CD4-positive, CD25-positive, alpha-beta regulatory T cell (primary cell): ENCODE data around the gene RBM47. TPM values are rescaled to one million over a fixed set of nuclear protein-coding genes. Genes with fewer than 3 reads are reported as not detected.

Experiments used
- ATAC-seq, 2 donors: fragments of 150-1000 bp; cut with Tn5 transposase; one replicate each; pipeline ENCODE4 v1.10.0; 2021; ENCODE audit warnings: low read depth in 2 of 2, moderate number of reproducible peaks in 2 of 2, moderate library complexity in 1 of 2
- DNase-seq, 3 donors: peaks; one replicate each; pipeline versions ENCODE4 v3.0.0 to v3.0.0-alpha.2; 2012 to 2022; ENCODE audit warnings: mixed read lengths in 1 of 3
- H3K27ac ChIP-seq: one replicate; pipeline ENCODE4 v1.7.0; 2013; ENCODE audit warnings: mild to moderate bottlenecking, low read length; ENCODE audit not compliant: insufficient read depth, poor library complexity, severe bottlenecking
- H3K27me3 ChIP-seq: one replicate; pipeline ENCODE4 v1.7.0; 2013; ENCODE audit warnings: low read length; ENCODE audit not compliant: control insufficient read depth, insufficient read depth
- H3K36me3 ChIP-seq: one replicate; pipeline ENCODE4 v1.7.0; 2013; ENCODE audit warnings: mild to moderate bottlenecking, low read length, moderate library complexity; ENCODE audit not compliant: control insufficient read depth, insufficient read depth
- H3K4me1 ChIP-seq: 2 replicates; pipeline ENCODE4 v1.7.0; 2013; ENCODE audit warnings: mild to moderate bottlenecking, low read length; ENCODE audit not compliant: insufficient read depth, control insufficient read depth, poor library complexity, severe bottlenecking
- H3K4me3 ChIP-seq: one replicate; pipeline ENCODE4 v1.7.0; 2013; ENCODE audit warnings: low read depth, mild to moderate bottlenecking, low read length, moderate library complexity
- H3K9me3 ChIP-seq, 2 experiments: 1 replicate in 1 of 2; 2 replicates in 1 of 2; pipeline ENCODE4 v1.7.0; 2013; ENCODE audit warnings: low read length in 2 of 2, mild to moderate bottlenecking in 1 of 2, moderate library complexity in 1 of 2; ENCODE audit not compliant: control insufficient read depth in 2 of 2
- H3K27ac Mint-ChIP-seq, 3 donors: one replicate each; pipeline ENCODE4 v1.8.0; 2020 to 2022; ENCODE audit warnings: mild to moderate bottlenecking in 3 of 3, mixed read lengths in 3 of 3, moderate library complexity in 2 of 3
- H3K27me3 Mint-ChIP-seq: one replicate; pipeline ENCODE4 v1.8.0; 2022; ENCODE audit warnings: mild to moderate bottlenecking, mixed read lengths
- H3K36me3 Mint-ChIP-seq: one replicate; pipeline ENCODE4 v1.8.0; 2020; ENCODE audit warnings: mixed read lengths
- H3K4me1 Mint-ChIP-seq, 4 donors: one replicate each; pipeline ENCODE4 v1.8.0; 2020 to 2022; ENCODE audit warnings: mixed read lengths in 4 of 4, mild to moderate bottlenecking in 1 of 4
- H3K4me3 Mint-ChIP-seq, 4 donors: one replicate each; pipeline ENCODE4 v1.8.0; 2020 to 2022; ENCODE audit warnings: mild to moderate bottlenecking in 4 of 4, mixed read lengths in 4 of 4, moderate library complexity in 3 of 4
- H3K9me3 Mint-ChIP-seq, 7 donors: one replicate each; pipeline ENCODE4 v1.8.0; 2020 to 2022; ENCODE audit warnings: mixed read lengths in 7 of 7, mild to moderate bottlenecking in 3 of 7, moderate library complexity in 2 of 7
- polyA plus RNA-seq, 4 donors: library from polyadenylated mRNA; unstranded; fragments of 300-500 nt; fragmentation: Illumina TruSeq; gene quantifications; one replicate each; pipeline ENCODE4 v1.2.3, GENCODE V29; 2021
- total RNA-seq: library from RNA; stranded (reverse); gene quantifications from one replicate; pipeline ENCODE4 v1.2.3, GENCODE V29; 2022

The RBM47 gene
- total and polyA plus RNA-seq, 5 donors from 2014 or later, result 0.07 to 1.5 (median 0.15) TPM; not detected in 1

DNA sequence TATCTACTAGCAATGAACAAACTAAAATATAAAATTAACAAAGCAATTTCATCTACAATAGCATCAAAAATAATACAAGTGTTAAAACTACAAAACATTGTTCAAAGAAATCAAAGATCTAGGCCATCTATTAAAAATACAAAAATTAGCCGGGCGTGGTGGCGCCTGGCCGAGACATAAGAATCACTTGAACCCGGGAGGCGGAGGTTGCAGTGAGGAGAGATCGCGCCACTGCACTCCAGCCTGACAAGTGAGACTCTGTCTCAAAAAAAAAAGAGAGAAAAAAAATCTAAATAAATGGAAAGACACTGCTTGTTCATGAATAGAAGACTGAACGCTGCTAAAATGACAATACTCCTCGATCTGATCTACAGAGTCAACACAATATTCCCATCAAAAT lies 139.2 kb downstream of the RBM47 start:
- H3K36me3 Mint-ChIP-seq, result no peaks in the 10 kb centered on the region
- H3K9me3 Mint-ChIP-seq, result peaks cover 0 to 2% (median 0%) of the 10 kb centered on the region in 7 donors
- no peaks in the 10 kb centered on the region for H3K4me1 ChIP-seq
- no peak overlapping the region for H3K4me3 Mint-ChIP-seq
- no peak for DNase-seq
- H3K27me3 ChIP-seq, result peaks cover 6% of the 10 kb centered on the region
- peaks cover 0 to 8% (median 0%) of the 10 kb centered on the region in 4 donors for H3K4me1 Mint-ChIP-seq
- H3K36me3 ChIP-seq, result no peaks in the 10 kb centered on the region
- peaks cover 25% of the 10 kb centered on the region for H3K27me3 Mint-ChIP-seq
- no peak overlapping the region for H3K4me3 ChIP-seq
- no peak for ATAC-seq
- no peak overlapping the region for H3K27ac ChIP-seq
- no peak overlapping the region for H3K27ac Mint-ChIP-seq
- no peaks in the 10 kb centered on the region for H3K9me3 ChIP-seq

DNA sequence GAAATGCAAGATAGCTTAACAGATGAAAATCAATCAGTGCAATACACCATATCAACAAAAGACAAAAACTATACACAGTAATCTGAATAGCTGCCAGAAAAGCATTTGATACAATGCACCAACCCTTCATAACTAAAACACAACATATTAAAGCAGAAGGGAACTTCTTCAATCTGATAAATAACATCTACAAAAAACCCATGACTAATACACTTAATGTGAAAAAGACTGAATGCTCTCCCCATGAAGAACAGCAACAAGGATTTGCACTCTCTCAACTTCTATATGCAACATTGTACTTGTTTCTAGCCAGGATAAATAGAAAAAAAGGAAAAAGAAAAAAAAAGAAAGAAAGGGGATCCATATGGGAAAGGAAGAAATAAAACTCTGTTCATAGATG lies 139.7 kb downstream of the RBM47 start:
- H3K4me1 ChIP-seq, result no peaks in the 10 kb centered on the region
- no peak overlapping the region for H3K4me3 Mint-ChIP-seq

DNA sequence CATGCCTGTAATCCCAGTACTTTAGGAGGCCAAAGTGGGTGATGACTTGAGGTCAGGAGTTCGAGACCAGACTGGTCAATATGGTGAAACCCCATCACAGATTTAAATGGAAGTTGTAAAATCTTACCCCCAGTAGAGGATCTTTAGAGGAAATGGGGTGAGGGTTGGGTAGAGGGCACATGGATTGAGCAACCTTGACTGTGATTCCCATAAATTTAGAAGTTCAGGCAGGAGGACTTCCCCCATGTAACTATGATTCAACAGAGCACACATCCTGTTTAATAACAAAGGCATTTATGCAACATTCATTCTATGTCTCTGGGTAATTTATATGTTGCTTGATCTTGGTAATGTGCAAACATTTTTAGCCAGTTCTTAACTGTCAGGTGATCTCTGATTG lies 143.1 kb downstream of the RBM47 start:
- DNase-seq, result no peak
- Mint-ChIP-seq H3K4me3 (no peak overlapping the region), H3K9me3 (peaks cover 0 to 2% (median 0%) of the 10 kb centered on the region in 7 donors), H3K36me3 (no peaks in the 10 kb centered on the region), H3K4me1 (peaks cover 0 to 6% (median 0%) of the 10 kb centered on the region in 4 donors), H3K27ac (no peak overlapping the region), H3K27me3 (peaks cover 28% of the 10 kb centered on the region)
- Histone ChIP-seq H3K27ac (no peak overlapping the region), H3K4me3 (no peak overlapping the region), H3K36me3 (no peaks in the 10 kb centered on the region), H3K9me3 (no peaks in the 10 kb centered on the region), H3K4me1 (no peaks in the 10 kb centered on the region), H3K27me3 (peaks cover 6% of the 10 kb centered on the region)
- no peak for ATAC-seq

More for the DNA sequence above, 139.7 kb downstream of the RBM47 start:
- Mint-ChIP-seq H3K9me3 (peaks cover 0 to 2% (median 0%) of the 10 kb centered on the region in 7 donors), H3K4me1 (peaks cover 0 to 8% (median 0%) of the 10 kb centered on the region in 4 donors), H3K36me3 (no peaks in the 10 kb centered on the region), H3K27me3 (peaks cover 25% of the 10 kb centered on the region), H3K27ac (no peak overlapping the region)
- Histone ChIP-seq H3K4me3 (no peak overlapping the region), H3K9me3 (no peaks in the 10 kb centered on the region), H3K27ac (no peak overlapping the region), H3K36me3 (no peaks in the 10 kb centered on the region), H3K27me3 (peaks cover 6% of the 10 kb centered on the region)
- DNase-seq, result no peak
- ATAC-seq, result no peak

DNA sequence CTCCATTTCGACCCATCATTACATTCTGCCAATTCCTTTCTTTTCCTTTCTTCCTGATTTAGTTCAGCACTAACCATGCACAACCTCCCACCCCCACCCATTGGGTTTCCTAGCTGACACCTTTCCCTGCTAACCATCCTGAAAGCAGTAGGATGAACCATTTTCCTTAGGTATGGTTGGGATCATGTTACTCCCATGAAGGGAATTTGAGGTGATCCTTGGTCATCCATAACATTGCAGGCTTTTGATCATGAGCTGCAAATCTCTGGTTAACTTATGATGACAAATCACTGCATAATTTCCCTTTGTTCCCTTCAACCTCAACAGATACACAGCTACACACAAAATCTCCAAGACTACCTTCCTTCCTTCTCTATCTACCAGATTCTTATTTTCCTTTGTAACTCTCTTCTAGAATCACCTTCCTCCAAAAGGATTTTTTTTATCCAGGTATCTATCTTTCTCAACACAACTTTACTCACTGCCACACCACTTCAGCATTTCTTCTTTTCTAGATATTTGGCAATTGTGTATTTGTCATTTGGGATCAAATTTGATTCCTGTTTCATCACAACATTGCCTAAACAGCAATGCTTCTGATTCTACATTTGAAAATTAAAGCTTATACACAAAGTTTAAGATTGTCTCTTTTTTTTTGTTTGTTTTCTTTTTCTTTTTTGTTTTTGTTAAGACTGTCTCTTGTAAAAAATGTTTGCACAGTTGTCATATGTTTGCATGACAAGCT lies 145.1 kb downstream of the RBM47 start:
- Histone ChIP-seq H3K27ac (no peak overlapping the region), H3K4me3 (no peak overlapping the region), H3K27me3 (peaks cover 6% of the 10 kb centered on the region), H3K36me3 (no peaks in the 10 kb centered on the region), H3K4me1 (no peaks in the 10 kb centered on the region), H3K9me3 (no peaks in the 10 kb centered on the region)
- ATAC-seq, result no peak
- no peak for DNase-seq
- Mint-ChIP-seq H3K4me3 (no peak overlapping the region), H3K9me3 (peaks cover 0 to 2% (median 0%) of the 10 kb centered on the region in 7 donors), H3K27me3 (peaks cover 25% of the 10 kb centered on the region), H3K27ac (no peak overlapping the region), H3K36me3 (no peaks in the 10 kb centered on the region), H3K4me1 (peaks cover 0 to 3% (median 0%) of the 10 kb centered on the region in 4 donors)

DNA sequence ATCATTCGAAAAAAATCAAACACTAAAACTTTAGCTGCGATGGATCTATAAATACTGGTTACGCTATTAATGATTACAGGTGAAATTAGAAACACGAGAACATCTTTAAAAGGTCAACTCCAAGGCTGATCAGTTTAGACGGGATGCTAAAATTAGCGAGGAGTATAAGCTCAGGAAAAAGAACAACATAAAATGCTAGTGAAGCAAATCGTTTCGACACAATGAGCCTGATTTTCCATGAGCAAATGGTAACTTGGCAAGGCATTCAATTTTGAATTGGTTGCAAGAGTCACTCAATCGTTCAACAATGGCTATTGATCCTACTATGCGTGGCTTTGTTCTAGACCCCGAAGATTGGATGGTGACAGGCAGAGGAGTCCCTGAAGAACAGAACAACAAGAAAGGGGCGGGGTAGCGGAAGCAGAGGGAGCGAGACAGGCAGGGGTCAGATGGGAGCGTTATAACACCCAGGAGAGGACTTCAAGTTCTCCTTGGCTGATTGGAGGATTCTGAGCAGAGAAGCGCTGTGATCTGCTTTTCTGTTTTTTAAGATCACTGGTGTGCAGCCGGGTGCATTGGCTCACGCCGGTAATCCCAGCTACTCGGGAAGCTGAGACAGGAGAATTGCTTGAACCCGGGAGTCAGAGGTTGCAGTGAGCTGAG lies 146.5 kb downstream of the RBM47 start:
- peaks cover 0 to 3% (median 0%) of the 10 kb centered on the region in 4 donors for H3K4me1 Mint-ChIP-seq
- Histone ChIP-seq H3K4me1 (no peaks in the 10 kb centered on the region), H3K9me3 (no peaks in the 10 kb centered on the region), H3K36me3 (no peaks in the 10 kb centered on the region), H3K27me3 (no peaks in the 10 kb centered on the region), H3K4me3 (no peak overlapping the region), H3K27ac (no peak overlapping the region)
- H3K9me3 Mint-ChIP-seq, result peaks cover 0 to 2% (median 0%) of the 10 kb centered on the region in 7 donors
- H3K4me3 Mint-ChIP-seq, result peak overlapping the region in 1 of 4 donors; percentile 58
- no peaks in the 10 kb centered on the region for H3K36me3 Mint-ChIP-seq
- H3K27ac Mint-ChIP-seq, result no peak overlapping the region
- no peak for DNase-seq
- no peak for ATAC-seq
- peaks cover 25% of the 10 kb centered on the region for H3K27me3 Mint-ChIP-seq

DNA sequence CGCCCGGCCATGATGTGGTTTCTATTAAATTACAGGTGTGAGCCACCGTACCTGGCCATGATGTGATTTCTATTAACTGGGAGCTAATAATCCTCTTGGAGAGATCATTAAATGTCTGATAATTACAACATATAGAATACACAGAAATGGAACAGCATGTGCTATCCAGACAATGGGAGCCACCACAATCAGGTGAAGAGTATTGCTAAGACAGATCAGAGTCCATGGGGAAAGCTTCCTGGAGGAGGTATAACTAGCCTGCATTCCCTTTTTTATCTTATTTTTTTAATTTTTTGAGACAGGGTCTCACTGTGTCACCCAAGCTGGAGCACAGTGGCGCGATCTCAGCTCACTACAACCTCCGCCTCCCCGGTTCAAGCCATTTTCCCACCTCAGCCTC lies 147.7 kb downstream of the RBM47 start:
- DNase-seq, result no peak
- Mint-ChIP-seq H3K4me1 (peaks cover 0 to 3% (median 0%) of the 10 kb centered on the region in 4 donors), H3K9me3 (peaks cover 0 to 2% (median 0%) of the 10 kb centered on the region in 7 donors), H3K27ac (no peak overlapping the region), H3K4me3 (no peak overlapping the region), H3K27me3 (peaks cover 25% of the 10 kb centered on the region), H3K36me3 (no peaks in the 10 kb centered on the region)
- no peak overlapping the region for H3K27ac ChIP-seq
- ATAC-seq, result no peak
- no peaks in the 10 kb centered on the region for H3K4me1 ChIP-seq
- no peaks in the 10 kb centered on the region for H3K36me3 ChIP-seq
- H3K9me3 ChIP-seq, result no peaks in the 10 kb centered on the region
- no peak overlapping the region for H3K4me3 ChIP-seq
- no peaks in the 10 kb centered on the region for H3K27me3 ChIP-seq

DNA sequence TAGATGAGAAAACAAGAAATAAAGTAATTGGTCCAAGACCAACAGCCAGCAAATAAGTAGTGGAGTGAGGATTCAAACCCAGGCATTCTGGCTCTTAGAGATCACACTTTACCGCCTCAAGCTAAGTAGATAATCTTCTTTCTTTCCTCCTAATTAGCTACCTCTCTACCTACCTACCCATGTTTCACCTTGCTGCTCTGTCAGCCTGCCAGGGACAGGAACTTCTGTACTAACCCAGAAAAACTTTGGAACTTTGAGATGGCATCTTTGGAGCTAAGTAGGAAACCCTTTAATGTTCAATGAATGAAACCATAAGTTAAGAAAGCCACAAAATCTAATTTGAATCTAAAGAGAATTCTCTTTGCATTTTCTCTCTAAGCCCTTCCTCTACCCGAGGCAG lies 149.4 kb downstream of the RBM47 start:
- DNase-seq, result no peak
- peaks cover 19% of the 10 kb centered on the region for H3K27me3 Mint-ChIP-seq
- H3K9me3 Mint-ChIP-seq, result no peaks in the 10 kb centered on the region
- no peak overlapping the region for H3K4me3 ChIP-seq
- no peaks in the 10 kb centered on the region for H3K27me3 ChIP-seq
- H3K36me3 Mint-ChIP-seq, result no peaks in the 10 kb centered on the region
- H3K4me1 Mint-ChIP-seq, result peaks cover 0 to 8% (median 3%) of the 10 kb centered on the region in 4 donors
- H3K27ac ChIP-seq, result no peak overlapping the region
- H3K36me3 ChIP-seq, result no peaks in the 10 kb centered on the region
- H3K4me3 Mint-ChIP-seq, result no peak overlapping the region
- no peaks in the 10 kb centered on the region for H3K9me3 ChIP-seq
- no peak for ATAC-seq
- peak overlapping the region in 1 of 3 donors; percentile 25 for H3K27ac Mint-ChIP-seq
- H3K4me1 ChIP-seq, result no peaks in the 10 kb centered on the region
